HL-60/S4 treated with retinoic acid at 250 ng/mL for 4 days and 3 days (cell line): ENCODE results near the gene ICAM5.
"Not testable (repeated sequence)": the region's sequence is repeated elsewhere in the genome, so short reads cannot be mapped to it uniquely, and the experiment has no call there.

Experiments
- in situ Hi-C: fragments of 300-500 bp; cut with MboI; formaldehyde crosslinking; loops from 2 replicates; pipeline ENCODE4 v1.7.0; 2022; ENCODE audit warnings: low sequenced_read_pairs

The ICAM5 gene

DNA sequence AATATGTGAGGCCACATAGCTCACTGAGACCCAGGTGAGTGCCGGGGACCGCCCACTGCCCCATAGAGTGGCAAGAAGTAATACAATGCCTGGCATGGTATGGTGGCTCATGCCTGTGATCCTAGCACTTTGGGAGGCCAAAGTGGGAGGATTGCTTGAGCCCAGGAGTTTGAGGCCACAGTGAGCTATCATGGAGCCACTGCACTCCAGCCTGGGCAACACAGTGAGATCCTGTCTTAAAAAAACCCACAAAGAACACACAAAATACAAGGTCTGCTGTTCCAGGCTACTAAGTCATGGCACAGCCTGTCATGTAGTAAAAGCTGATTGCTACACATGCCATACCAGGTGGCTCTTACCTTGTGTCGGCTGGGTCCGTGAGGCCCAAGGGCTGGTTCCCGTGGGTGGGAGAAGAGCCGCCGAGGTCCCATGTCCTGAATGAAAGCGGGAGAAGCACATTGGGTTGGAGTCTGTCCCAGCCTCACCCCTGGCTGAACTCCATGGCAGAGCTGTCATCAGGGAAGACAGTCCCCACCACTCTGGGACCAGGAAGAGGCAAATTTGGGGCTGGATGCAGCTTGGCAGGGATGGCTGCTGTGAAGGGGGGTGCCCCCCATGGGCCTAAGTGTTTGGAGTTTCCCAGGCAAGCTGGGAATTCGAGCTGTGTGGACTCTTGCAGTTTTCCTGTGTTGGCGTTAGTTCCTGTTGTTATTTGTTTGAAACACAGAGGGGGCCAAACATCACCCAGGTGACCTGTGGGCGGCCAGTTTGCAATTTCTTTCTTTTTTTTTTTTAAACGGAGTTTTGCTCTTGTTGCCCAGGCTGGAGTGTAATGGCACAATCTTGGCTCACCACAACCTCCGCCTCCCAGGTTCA is 29.3 kb downstream of the ICAM5 start:
- in situ Hi-C loops: no loop called here

DNA sequence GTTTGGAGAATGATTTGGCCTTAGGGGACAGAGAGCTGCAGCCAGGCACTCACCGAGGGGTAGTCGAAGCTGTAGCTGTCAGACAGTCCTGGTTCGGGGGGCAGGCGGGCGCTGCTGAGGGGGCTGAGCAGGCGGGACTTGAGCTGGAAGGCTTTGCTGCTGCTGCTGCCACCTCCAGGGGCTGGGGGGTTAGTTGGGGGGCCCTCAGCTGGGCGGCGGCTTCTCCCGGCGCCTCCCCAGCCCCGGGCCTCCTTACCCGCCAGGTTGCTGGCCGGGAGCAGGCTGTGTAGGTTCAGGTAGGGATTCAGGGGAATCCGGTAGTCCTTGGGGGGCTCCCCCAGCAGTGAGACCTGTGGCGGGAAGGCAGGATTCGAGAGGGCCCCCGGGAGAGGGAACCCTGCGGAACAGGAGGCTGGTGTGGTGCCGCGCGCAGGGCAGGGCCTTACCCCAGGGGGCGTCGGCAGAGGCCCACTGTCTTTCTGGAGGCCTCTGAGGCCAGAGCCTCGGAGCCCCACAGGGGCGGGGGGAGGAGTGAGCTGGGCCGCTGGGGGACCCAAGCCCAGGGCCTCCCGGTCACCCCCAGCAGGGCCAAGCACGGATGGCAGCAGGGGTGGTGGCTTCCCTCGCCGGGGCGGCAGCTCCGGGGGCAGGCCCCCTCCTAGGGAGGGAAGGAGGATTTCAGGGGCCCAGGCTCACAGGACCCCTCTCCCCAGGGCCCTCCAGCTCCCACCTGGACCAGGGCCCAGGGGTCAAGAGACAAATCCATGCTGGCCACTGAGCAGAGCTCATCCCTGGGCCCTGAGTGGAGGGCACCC is 31.1 kb downstream of the ICAM5 start:
- in situ Hi-C loops: no loop called here

DNA sequence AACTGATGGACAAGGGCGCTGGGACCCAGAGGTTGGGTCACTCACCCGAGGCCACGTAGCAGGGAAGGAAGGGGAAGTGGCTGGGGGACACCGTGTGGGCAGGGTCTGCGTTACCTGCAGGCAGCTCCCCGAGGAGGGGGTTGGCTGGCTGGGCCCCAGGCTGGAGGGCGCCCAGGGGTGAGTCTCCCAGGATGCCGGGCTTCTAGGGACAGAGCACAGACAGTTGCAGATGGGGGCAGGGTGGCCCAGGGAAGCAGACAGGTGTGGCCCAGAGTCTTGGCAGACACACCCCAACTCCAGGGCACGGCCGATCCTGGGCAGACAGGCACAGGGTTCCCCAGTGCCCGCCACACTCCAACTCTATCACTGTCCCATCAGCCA is 31.7 kb downstream of the ICAM5 start:
- in situ Hi-C loops: no loop called here

DNA sequence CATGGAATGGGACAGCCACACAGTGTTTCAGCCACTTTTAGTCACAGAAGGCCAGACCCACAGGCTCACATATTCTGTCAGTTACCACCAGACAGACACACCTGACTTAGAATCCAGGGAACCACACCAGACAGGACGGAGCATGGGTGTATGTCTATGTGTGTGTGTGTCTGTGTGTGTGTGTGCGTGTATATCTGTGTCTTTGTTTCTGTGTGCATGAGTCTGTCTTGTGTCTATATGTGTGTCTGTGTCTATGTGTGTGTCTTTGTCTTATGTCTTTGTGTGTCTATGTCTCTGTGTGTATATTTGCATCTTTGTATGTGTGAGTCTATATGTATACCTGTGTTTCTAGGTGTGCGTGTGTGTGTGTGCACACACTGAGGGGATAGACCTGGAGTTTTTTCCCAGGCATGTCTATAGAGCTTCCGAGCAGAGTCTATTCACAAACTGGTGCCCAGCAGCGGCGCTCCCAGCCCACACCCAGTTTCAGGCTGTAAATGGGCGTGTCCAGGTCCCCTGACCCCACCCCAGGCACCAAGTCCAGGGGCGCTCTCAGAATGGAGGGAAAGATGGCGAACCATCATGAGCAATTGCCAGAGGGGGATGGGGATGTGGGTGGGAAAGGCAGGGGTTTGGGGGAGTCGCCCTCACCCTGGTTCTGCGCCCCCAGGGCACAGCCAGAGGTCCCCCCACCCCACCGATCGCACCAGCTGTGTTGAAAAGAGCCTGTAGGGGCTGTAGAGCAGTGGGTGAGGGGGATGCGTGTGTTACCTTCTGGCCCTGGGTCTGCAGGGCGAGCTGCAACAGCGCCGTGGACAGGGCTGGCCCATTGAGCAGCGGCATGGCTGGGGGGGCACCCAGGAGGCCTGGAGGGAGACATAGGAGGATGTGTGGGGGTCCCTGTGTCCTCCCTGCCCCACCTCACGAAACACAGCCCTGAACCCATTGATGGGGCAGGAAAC is 32.4 kb downstream of the ICAM5 start:
- in situ Hi-C loops: no loop called here

DNA sequence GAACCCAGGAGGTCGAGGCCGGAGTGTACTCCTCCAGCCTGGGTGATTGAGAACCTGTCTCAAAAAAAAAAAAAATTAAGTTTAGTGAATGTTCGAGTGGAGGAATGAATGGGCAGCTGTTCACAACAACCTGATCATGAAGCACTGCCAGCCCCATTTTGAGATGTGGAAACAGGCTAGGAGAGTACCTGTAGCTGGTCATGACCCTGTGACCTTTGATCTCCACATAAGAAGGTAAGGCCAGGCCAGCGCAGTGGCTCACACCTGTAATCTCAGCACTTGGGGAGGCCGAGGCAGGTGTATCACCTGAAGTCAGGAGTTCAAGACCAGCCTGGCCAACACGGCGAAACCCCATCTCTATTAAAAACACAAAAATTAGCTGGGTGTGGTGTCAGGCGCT is 36.0 kb downstream of the ICAM5 start:
- in situ Hi-C loops: no loop called here

DNA sequence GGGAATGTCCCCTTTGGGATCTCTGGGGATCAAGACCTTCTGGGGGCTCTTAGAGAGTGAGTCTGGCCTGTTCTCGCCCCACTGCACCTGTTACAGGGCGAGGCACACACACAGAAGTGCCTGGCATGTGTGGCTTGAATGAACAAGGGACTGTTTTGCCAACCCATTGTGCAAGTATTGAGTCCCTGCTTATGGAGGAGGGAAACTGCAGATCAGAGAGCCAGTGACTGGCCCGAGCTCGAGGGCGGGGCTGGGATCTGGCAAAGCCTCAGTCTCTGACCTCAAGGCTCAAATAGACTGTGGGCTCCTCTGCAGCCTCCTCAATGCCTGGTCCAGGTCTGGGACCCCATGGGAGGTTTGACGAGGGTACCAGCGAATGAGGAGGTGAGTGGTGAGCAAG is 38.0 kb downstream of the ICAM5 start:
- in situ Hi-C loops: no loop called here

DNA sequence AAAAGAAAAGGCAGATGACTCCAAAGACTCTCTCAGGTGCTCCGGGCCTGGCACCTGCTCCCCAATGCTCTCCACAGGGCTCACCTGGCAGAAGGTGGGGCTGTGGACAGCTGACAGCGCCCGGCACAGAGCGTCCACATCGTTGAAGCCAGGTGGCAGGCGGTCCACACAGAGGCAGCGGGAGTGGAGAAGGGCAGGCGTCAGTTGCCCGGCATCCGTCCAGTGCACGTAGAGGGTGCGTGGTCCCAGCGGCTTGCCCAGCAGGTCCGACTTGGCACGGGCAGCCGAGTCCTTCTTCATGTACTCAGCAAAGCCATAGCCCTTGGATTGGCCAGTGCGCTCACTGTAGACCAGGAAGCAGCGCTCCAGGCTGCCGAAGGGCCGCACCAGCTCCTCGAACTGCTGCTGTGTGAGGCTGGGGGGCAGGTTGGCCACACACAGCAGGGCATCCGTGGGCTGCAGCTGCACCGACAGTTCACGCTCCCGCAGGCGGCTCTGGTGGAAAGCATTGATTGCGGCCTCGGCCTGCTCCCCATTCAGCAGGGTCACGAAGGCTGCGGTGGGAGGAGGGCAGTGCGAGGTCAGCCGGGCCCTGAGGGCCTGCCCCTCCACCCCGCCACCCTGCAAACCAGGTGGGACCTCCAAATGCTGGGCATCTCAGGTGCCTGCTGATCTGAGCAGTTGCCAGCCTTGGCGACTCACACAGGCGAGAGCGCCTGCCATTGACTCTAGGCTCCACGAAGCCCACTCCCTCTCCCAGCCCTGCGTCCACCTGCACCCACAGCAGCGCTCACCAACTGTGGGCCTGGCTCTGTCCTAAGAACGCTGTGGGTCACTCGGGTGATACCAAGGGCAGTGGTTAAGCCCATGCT is 39.0 kb downstream of the ICAM5 start:
- in situ Hi-C loops: no loop called here

DNA sequence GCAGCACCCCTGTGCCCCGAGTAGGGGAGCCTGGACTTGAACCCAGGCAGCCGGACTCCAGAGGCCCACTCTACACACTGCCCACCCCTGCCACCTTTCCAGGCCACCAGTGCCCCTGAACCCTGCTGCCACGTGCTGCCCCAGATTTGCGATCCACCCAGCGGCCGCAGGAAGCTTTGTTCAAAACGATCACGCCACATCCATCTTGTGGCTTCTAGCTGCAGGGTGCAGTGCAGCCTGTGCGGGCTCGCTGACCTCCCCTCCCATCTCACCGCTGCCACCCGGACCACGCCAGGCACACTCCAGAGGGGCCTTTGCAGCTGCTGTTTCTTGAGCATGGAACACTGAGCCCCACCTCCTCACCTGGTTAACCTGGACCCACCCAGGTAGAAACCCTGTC is 39.8 kb downstream of the ICAM5 start:
- in situ Hi-C loops: no loop called here

DNA sequence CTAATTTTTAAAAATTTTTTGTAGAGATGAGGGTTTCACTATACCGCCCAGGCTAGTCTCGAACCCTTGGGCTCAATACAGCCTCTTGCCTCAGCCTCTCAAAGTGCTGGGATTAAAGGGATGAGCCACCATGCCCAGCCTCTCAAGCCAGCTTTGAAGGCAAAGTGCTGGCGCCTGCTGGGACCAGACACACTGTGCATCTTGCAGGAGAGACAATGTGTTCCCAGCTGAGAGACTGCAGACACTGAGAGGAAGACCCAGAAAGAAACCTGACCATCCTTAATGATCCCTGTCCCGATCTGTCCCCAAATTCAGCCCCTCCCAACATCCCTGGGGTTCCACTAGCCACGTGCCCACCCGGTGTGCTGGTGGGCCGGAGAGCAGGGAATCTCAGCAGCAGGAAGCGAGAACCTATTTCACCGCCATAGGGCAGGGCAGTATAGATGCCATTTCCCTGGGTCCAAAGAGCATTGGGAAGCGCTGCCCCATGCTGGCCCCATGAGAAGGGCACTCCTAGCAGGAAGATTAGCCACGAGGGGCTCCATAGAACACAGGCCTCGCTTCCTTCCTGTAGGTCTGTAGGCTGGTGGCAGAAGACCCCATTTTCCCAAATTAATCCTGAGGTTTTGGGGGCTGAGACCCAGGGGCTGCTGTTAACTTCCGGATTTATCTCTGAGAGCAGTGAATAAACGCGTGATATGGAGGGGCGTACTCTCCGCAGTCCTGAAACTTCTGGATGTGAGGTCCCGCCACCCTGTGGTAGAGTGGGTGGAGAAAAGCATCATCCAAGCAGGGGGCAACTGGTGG is 42.6 kb downstream of the ICAM5 start:
- in situ Hi-C loops: no loop called here

DNA sequence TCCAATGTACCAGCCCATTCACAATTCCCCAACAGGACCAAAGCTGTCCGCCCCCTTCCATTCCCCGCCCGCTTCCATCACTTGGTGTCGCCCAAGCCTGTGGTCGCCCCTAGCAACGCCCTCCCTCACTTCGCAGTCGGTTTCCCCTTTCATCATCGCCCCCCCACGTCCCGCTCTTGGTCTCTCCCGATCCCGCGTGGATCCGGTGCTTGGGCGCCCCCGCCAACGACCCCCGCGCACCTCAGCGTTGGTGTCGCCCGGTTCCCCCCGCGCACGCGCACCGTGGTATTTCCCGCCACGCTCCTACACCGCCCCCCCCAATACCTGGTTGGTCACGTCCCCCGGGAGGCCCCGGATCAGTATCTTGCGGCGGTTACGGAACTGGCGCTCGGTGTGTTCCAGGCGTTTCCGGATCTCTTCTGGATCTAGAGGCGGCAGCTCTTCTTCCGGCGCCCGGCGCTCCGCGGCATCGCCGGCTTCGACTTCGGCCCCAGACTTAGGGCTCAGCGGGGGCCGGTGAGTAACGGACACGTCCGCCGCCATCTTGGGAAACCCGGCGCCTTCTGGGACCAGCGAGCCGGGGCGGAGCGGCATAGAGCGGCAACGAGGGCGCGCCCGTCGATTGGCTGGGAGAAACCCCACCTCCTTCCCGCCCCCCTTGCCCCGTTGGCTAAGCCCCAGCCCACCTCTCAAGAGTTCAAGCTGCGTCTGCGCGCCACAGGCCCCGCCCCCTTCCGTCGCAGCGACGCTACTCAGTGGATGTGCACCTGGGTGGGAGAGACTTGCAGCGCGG is 43.4 kb downstream of the ICAM5 start, which contains the start of gene RAVER1:
Gene RAVER1, minus strand, starts transcription at position 565 of the 793 bp plus-strand sequence. Its CDS starts 22 bp downstream, at position 543.
- in situ Hi-C loops: no loop called here

DNA sequence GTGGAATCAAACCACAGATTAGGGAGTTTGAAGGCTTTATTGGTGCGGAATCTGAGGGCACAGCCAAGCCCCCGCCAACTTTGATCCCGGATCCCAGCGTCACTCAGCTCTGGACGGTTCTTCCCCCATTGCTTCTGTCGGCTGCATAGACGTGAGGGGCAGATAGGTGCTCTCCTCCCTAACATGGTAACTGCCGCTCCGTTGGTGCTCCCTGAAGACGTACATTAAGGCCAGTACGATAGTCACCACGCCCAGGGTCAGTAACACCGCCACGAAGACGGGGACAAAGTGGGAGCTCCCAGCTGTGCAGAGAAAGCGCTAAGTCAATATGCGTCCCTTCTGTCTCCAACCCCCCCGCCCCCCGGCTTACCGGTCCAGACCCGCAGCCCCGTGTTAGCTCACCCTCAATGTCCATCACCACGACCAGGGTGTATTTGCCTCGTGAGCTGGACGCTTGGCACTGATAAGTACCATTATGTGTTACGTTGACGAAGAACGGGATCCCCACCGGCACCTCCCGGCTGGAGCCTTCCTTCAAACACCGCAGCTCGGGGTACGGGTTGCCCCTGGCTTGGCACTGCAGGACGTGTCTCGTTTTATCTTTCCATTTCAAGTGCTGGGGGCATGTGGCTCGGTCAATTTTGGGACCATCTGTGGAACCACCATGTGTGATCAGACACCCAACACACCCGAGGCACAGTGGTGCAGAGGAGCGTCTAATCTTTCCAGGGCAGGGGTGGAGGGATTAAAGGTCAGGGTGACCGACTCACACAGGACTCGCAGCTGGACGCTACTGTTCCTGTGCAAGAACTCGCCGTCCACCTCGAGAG is 44.2 kb downstream of the ICAM5 start:
- in situ Hi-C loops: no loop called here

DNA sequence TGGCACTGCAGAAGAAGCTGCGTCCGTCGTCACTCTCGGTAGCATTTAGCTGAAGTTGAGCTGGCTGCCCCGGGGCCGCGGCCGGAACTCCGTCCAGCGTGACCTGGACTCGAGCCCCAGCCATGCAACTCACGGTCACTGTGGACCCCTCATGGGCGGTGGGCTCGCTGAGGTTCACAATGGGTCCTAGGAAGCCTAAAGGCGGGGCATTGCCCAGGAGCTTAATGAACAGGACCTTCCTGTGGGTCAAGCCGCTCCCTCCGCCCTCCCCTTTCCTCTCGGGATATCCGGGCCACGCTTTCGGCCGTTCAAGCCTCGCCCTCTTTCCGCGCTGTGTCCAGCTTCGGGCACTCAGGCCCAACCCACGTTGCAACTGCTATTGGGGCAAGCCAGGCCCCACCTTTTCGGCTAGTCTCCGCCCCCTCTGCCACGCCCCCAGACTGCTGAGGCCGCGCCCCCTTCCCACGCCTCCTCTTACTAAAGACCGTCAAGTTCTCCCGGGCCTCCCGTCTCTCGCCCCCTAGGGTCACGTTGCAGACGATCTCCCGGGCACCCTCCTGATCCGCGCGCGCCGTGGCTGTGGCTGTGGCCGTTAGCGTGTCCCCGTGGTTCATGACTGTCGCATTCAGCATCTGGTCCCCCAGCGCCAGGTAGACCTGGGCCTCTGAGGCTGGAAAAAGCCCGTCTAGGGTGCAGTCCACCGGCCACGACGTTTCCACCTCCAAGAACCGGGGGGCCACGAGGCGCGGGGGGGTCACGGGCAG is 45.0 kb downstream of the ICAM5 start:
- in situ Hi-C loops: no loop called here

DNA sequence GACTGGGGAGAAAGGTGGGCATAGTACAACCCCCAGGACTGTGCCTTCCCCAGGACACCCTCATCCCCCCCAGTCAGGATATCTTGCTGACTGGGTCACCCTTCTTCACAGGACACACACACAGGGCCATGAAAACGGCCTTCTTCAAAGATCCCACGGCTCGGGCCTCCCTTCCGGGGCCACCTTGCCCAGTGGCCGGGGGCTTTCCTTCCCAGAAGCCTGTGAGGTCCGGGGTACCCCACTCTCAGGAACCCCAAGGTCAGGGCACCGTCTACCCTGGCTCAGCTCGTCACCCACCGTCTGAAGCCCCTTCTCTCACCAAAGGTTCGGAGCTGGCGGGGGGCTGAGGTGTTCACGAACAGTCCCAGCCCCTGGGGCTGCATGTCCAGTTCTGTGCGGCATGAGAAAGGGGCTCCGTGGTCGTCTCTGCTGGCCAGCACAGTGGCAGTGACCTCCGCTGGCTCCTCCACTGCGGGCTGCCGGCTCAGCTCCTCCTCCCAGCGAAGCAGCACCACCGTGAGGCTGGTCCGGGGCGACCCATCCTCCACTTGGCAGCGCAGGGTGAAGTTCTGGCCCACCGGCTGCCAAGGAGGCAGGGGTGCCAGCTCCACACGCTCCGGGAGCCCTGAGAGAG is 45.7 kb downstream of the ICAM5 start:
- in situ Hi-C loops: no loop called here

DNA sequence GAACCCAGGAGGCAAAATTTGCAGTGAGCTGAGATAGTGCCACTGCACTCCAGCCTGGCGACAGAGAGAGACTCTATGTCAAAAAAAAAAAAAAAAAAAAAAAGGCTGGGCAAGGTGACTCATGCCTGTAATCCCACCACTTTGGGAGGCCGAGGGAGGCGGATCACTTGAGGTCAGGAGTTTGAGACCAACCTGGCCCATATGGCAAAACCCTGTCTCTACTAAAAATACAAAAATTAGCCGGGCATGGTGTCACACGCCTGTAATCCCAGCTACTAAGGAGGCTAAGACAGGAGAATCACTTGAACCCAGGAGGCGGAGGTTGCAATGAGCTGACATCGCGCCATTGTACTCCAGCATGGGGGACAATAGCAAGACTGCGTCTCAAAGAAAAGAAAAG is 47.0 kb downstream of the ICAM5 start:
- in situ Hi-C loops: not testable (repeated sequence)

DNA sequence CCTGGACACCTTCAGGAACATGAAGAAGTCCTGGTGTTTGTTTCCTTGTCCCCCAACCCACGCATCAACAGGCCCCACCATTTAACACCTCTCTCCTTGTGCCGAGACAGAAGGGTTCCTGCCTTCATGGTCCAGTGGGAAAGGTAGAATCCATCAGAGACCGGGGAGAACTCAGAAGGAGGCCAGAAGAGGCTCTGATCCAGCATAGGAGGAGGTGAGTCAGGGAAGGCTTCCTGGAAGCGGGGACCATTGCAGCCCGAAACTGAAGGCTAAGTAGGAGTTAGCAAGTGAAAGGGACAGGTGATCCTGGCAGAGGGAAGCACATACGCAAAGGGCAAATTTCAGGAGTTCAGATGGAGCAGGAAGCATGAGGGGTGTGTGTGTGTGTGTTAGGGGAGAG is 49.2 kb downstream of the ICAM5 start:
- in situ Hi-C loops: no loop called here

DNA sequence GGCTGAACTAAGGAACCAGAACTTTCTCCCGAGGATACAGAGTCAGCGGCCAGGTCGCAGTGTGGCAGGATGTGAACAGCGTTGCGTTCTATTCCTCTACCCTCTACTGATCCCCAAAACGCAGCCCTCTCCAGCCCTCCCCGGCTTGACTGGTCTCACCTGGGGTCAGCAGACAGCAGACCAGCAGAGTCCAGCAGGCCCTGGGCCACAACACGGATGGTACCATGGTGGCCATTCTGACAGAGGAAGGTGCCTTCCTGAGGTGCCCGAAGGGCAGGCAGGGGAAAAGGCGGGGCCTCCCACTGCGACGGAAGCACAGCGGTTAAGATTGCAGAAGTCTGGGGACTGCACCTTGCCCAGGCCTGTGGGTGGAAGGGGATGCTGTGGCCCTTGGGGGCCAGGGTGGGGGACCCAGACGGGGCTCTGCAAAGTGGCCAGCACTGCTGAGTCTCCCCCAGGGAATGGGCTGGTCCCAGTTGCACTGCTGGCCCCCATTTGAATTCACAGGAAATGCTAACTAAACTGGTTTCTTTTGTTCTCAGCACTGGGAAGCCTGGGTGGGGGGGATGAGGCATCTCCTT is 49.7 kb downstream of the ICAM5 start, which contains the start of gene ICAM3:
Gene ICAM3, minus strand, starts transcription at position 245 of the 581 bp plus-strand sequence. Its CDS starts 10 bp downstream, at position 235.
- in situ Hi-C loops: no loop called here
